ENCODE measurements around the gene AP1M1.

The AP1M1 gene

DNA sequence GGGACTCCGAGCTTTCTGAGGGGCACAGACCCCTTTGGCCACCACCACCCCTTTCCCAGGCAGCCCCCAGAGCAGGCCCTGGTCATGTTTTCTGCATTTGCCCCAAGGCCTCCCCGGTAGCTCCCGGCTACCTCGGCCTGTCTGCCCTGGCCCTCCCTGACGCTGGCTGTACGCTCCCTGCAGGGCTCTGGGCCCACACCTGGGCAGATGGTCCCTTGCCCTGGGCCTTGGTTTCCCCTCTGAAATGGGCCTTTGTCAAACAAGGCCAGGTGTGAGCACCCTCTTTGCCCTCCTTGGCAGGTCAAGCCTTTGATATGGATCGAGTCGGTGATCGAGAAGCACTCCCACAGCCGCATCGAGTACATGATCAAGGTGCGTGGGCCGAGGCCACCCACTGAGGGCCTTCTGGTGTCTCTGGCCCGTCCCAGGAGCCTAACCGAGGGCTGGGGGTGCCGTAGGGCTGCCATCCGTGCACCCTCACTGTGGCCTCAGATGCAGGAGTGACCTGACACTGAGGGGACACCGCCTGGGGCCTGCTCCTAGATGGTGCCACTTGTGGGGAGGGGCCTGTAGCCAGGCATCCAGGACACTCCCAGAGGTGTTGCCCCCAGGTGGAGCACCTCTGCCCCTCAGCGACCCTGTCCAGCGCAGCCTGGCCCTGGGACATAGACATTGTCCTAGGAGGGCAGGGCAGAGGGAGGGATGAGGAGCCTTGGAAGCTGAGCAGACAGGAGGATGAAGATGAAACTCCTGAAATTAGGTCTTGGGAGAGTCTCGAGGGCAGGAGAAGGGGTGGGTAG is 30.3 kb downstream of the AP1M1 start:
- DNase-seq (ENCODE audit: low spot score): no peak
- in situ Hi-C loops (cut with MboI; ENCODE audit: low pct_unique_long_range_greater_than_20kb, low sequenced_read_pairs, unreplicated experiment): no loop called here
- TF ChIP-seq, protein P1, sequence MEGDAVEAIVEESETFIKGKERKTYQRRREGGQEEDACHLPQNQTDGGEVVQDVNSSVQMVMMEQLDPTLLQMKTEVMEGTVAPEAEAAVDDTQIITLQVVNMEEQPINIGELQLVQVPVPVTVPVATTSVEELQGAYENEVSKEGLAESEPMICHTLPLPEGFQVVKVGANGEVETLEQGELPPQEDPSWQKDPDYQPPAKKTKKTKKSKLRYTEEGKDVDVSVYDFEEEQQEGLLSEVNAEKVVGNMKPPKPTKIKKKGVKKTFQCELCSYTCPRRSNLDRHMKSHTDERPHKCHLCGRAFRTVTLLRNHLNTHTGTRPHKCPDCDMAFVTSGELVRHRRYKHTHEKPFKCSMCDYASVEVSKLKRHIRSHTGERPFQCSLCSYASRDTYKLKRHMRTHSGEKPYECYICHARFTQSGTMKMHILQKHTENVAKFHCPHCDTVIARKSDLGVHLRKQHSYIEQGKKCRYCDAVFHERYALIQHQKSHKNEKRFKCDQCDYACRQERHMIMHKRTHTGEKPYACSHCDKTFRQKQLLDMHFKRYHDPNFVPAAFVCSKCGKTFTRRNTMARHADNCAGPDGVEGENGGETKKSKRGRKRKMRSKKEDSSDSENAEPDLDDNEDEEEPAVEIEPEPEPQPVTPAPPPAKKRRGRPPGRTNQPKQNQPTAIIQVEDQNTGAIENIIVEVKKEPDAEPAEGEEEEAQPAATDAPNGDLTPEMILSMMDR (IDR thresholded peaks at IDR 0.05; ENCODE audit: extremely low read depth, insufficient read depth, missing control alignments): no peak

DNA sequence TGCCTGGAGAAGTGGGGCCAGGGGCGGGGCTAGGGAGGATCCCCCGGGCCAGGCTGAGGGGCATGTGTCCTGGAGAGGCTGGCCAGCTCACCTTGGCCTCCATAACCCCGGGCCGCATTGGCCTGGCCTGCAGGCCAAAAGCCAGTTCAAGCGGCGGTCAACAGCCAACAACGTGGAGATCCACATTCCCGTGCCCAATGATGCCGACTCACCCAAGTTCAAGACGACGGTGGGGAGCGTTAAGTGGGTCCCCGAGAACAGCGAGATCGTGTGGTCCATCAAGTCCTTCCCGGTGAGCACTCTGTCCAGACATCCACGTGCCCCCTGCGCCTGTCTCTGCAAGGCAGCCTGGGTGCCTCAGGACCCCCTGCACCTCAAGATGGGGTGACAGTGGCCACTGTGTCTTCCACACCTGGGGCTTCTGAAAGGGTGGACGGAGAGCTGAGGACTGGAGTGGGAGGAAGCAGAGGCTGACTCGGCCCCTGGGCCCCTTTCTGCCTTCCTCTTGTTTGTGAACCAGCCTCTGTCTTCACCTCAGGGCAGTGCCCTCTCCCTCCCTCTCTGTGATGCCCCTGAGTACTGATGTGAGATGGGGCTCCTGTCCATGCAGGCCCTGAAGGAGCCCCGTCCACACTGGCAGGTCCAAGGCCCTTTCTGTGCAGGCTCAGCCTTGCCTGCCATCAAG is 31.1 kb downstream of the AP1M1 start:
- DNase-seq (ENCODE audit: low spot score): no peak
- TF ChIP-seq, protein P1 (IDR thresholded peaks at IDR 0.05; ENCODE audit: extremely low read depth, insufficient read depth, missing control alignments): no peak
- in situ Hi-C loops (cut with MboI; ENCODE audit: low pct_unique_long_range_greater_than_20kb, low sequenced_read_pairs, unreplicated experiment): no loop called here

DNA sequence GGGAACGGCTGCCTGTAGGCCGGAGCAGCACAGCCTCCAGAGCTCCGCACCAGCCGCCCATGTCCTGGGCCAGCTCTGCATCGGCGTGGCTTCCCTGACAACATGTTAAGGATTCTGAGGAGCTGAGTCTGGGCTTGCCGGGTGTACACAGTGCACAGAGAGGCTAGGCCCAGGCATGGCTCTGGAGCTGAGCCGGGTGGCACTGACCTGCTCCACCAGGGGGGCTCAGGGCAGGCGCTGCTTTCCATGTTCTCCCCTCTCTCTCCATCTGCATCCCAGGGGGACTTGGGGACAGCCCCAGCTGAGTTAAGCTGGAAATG is 31.6 kb downstream of the AP1M1 start:
- no peak for DNase-seq (ENCODE audit: low spot score)
- in situ Hi-C loops (cut with MboI; ENCODE audit: low pct_unique_long_range_greater_than_20kb, low sequenced_read_pairs, unreplicated experiment): no loop called here
- TF ChIP-seq, protein P1 (IDR thresholded peaks at IDR 0.05; ENCODE audit: extremely low read depth, insufficient read depth, missing control alignments): no peak

DNA sequence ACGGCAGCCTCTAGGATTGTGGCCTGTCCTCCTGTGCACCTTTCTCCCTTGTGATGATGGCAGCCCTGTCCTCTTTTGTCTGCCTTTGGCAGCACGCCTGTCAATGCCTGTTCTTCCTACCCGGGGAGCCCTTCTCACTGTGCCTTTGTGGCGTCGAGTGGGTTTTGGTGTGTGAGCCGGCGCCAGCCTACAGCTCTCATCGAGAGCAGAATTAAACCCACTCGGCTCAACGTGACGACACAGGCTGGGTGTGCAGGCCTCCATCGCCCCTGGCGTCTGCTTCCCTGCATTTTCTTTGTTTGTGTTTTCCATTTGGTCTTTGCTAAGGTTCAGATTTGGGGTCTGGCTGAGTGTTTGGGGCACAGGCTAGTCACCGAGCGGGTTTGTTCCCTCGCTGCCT is 34.4 kb downstream of the AP1M1 start:
- TF ChIP-seq, protein P1 (IDR thresholded peaks at IDR 0.05; ENCODE audit: extremely low read depth, insufficient read depth, missing control alignments): no peak
- no peak for DNase-seq (ENCODE audit: low spot score)
- in situ Hi-C loops (cut with MboI; ENCODE audit: low pct_unique_long_range_greater_than_20kb, low sequenced_read_pairs, unreplicated experiment): no loop called here

DNA sequence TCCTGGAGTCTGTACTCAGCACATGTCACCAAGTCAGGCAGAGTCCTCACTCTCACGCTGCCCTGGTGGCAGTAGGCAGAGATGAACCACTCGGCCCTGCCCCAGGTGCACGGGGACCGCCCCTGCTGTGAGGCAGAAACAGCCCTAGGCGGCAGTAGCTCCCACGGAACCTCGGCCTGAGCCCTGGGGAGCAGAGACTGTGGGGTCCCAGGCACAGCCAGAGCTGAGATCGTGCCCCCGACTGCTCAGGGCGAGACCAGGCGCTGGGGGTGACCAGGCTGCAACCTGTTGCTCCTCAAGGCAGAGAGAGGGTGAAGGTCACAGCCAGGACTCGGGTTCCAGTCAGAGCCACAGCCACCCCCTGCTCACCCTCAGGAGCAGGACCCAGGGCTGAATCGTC is 34.9 kb downstream of the AP1M1 start:
- TF ChIP-seq, protein P1 (IDR thresholded peaks at IDR 0.05; ENCODE audit: extremely low read depth, insufficient read depth, missing control alignments): no peak
- in situ Hi-C loops (cut with MboI; ENCODE audit: low pct_unique_long_range_greater_than_20kb, low sequenced_read_pairs, unreplicated experiment): no loop called here
- no peak for DNase-seq (ENCODE audit: low spot score)

DNA sequence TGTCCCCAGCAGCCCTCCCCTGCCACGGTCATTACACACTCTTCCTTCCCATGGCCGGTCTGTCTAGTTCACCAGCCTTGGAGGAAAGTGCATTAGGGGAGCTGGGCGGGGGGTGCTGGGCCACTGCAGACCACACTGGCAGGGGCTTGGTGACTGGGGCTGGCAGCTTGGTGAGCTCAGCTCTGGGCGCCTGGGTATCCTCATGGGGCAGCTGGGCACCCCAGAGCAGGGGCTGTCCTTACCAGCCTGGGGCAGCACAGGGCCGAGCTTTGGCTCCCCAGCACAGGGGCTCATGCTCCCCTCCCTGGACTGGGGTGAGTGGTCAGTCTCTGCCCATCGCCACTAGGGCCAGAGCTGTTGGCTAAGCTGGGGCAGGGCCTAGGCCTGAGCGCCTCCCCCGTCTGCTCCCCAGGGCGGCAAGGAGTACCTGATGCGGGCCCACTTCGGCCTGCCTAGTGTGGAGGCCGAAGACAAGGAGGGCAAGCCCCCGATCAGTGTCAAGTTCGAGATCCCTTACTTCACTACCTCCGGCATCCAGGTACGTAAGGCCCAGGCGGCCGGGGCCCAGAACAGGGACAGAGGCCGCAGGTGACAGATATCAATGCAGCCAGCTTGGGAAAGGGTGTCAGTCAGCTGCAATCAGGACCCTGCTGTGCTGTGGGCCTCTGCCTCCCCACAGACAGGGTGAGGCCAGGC is 35.5 kb downstream of the AP1M1 start:
- in situ Hi-C loops (cut with MboI; ENCODE audit: low pct_unique_long_range_greater_than_20kb, low sequenced_read_pairs, unreplicated experiment): no loop called here
- TF ChIP-seq, protein P1 (IDR thresholded peaks at IDR 0.05; ENCODE audit: extremely low read depth, insufficient read depth, missing control alignments): no peak

More for the DNA sequence above, 35.5 kb downstream of the AP1M1 start:
- no peak for DNase-seq (ENCODE audit: low spot score)

Measured in GM13977 (cell line).